ENCODE data around the gene ZNF185. TPM values are rescaled to one million over a fixed set of nuclear protein-coding genes. Genes with fewer than 3 reads are reported as not detected.

Gene ZNF185
- total and polyA plus RNA-seq, 2 donors (not counting 3 experiments of a cell fraction or from before 2014, with no cell fraction given): 18.7 to 31.6 TPM

GRCh38 chrX:152930516-152930915 lies 32.6 kb downstream of the ZNF185 start:
- dilution Hi-C loops (cut with MboI; ENCODE audit: extremely low pct_ligation_motif_present, low sequenced_read_pairs): no loop called here
- CTCF ChIA-PET: interaction anchor here (1.2 kb wide), 1 partner anchor 11 kb away, joined by 4 read pairs; no protein-coding TSS in a partner anchor
- H3K36me3 ChIP-seq (ENCODE audit: control insufficient read depth in 2 of 2, extremely low read depth in 1 of 2, insufficient read depth in 2 of 2, low read length in 2 of 2): no peaks in the 10 kb centered on the region

GRCh38 chrX:152932144-152932543 lies 34.3 kb downstream of the ZNF185 start:
- POLR2A ChIA-PET: no interaction called here
- no peaks in the 10 kb centered on the region for H3K9me3 ChIP-seq (replicated peaks; ENCODE audit: control insufficient read depth, insufficient read depth, low read length)
- FAIRE-seq (no peak), DNase-seq (ENCODE audit: low read depth, low spot score) (no peak)
- no peaks in the 10 kb centered on the region for H3K27me3 ChIP-seq (ENCODE audit: control insufficient read depth in 2 of 2, insufficient read depth in 2 of 2, low read length in 2 of 2)
- CTCF ChIA-PET: no interaction called here
- no peaks in the 10 kb centered on the region for H3K36me3 ChIP-seq (ENCODE audit: control insufficient read depth in 2 of 2, extremely low read depth in 1 of 2, insufficient read depth in 2 of 2, low read length in 2 of 2)
- H4K20me1 ChIP-seq (replicated peaks; ENCODE audit: control insufficient read depth, extremely low read depth, insufficient read depth, low read length): no peaks in the 10 kb centered on the region
- H3K4me3 ChIP-seq (replicated peaks in 1 of 3; ENCODE audit: insufficient read depth in 1 of 3, low read depth in 1 of 3, low read length in 3 of 3): no peak overlapping the region
- H3K9ac ChIP-seq (replicated peaks; ENCODE audit: extremely low read depth, insufficient read depth, low read length): no peak overlapping the region
- H3K4me1 ChIP-seq (ENCODE audit: control insufficient read depth, extremely low read depth, insufficient read depth, low read length): no peaks in the 10 kb centered on the region
- BruUV-seq (replicated peaks): no TSS peak
- H3K27ac ChIP-seq (ENCODE audit: insufficient read depth, low read depth, low read length): no peak overlapping the region
- H3K9me1 ChIP-seq (replicated peaks; ENCODE audit: control insufficient read depth, extremely low read depth, insufficient read depth, low read length): no peaks in the 10 kb centered on the region
- no peak overlapping the region for H3K4me2 ChIP-seq (ENCODE audit: insufficient read depth, low read length)
- TF ChIP-seq EZH2 (IDR thresholded peaks at IDR 0.05; ENCODE audit: borderline replicate concordance, low read depth, low read length, severe bottlenecking) (no peak), MAX (IDR thresholded peaks at IDR 0.05; ENCODE audit: insufficient read depth, insufficient read length) (no peak), CTCF (IDR thresholded peaks at IDR 0.05; ENCODE audit: extremely low read depth in 1 of 2, insufficient read depth in 1 of 2, low read depth in 1 of 2, low read length in 2 of 2) (no peak), JUN (IDR thresholded peaks at IDR 0.05; ENCODE audit: borderline replicate concordance, insufficient read depth, insufficient read length, low read depth) (no peak), MYC (IDR thresholded peaks at IDR 0.05; ENCODE audit: low read depth, low read length) (no peak), GATA2 (IDR thresholded peaks at IDR 0.05; ENCODE audit: insufficient read depth, insufficient read length, low read depth, low read length) (no peak), FOS (IDR thresholded peaks at IDR 0.05; ENCODE audit: borderline replicate concordance, insufficient read depth, low read length) (no peak), POLR2A (IDR thresholded peaks at IDR 0.05; ENCODE audit: low read depth, low read length) (no peak), POLR2AphosphoS5 (IDR thresholded peaks at IDR 0.05; ENCODE audit: insufficient read depth, low read depth, low read length) (no peak)
- dilution Hi-C loops (cut with MboI; ENCODE audit: extremely low pct_ligation_motif_present, low sequenced_read_pairs): no loop called here
- H2AFZ ChIP-seq (ENCODE audit: low read depth, low read length): no peak overlapping the region
- no peaks in the 10 kb centered on the region for H3K79me2 ChIP-seq (ENCODE audit: control insufficient read depth, insufficient read depth, low read length)
- intact Hi-C loops (cut with micrococcal nuclease): no loop called here

More at GRCh38 chrX:152930516-152930915, 32.6 kb downstream of the ZNF185 start:
- H3K4me3 ChIP-seq (replicated peaks in 1 of 3; ENCODE audit: insufficient read depth in 1 of 3, low read depth in 1 of 3, low read length in 3 of 3): no peak overlapping the region
- POLR2A ChIA-PET: no interaction called here
- intact Hi-C loops (cut with micrococcal nuclease): no loop called here
- H4K20me1 ChIP-seq (replicated peaks; ENCODE audit: control insufficient read depth, extremely low read depth, insufficient read depth, low read length): no peaks in the 10 kb centered on the region
- H3K9ac ChIP-seq (replicated peaks; ENCODE audit: extremely low read depth, insufficient read depth, low read length): no peak overlapping the region
- H3K27ac ChIP-seq (ENCODE audit: insufficient read depth, low read depth, low read length): no peak overlapping the region
- no peak overlapping the region for H3K4me2 ChIP-seq (ENCODE audit: insufficient read depth, low read length)
- no peak overlapping the region for H2AFZ ChIP-seq (ENCODE audit: low read depth, low read length)
- H3K79me2 ChIP-seq (ENCODE audit: control insufficient read depth, insufficient read depth, low read length): no peaks in the 10 kb centered on the region
- FAIRE-seq (no peak), DNase-seq (ENCODE audit: low read depth, low spot score) (no peak)
- H3K9me3 ChIP-seq (replicated peaks; ENCODE audit: control insufficient read depth, insufficient read depth, low read length): no peaks in the 10 kb centered on the region
- peaks cover 2% of the 10 kb centered on the region for H3K4me1 ChIP-seq (ENCODE audit: control insufficient read depth, extremely low read depth, insufficient read depth, low read length)
- BruUV-seq (replicated peaks): no TSS peak
- no peaks in the 10 kb centered on the region for H3K27me3 ChIP-seq (ENCODE audit: control insufficient read depth in 2 of 2, insufficient read depth in 2 of 2, low read length in 2 of 2)
- TF ChIP-seq FOS (IDR thresholded peaks at IDR 0.05; ENCODE audit: borderline replicate concordance, insufficient read depth, low read length) (no peak), POLR2A (IDR thresholded peaks at IDR 0.05; ENCODE audit: low read depth, low read length) (no peak), MYC (IDR thresholded peaks at IDR 0.05; ENCODE audit: low read depth, low read length) (no peak), GATA2 (IDR thresholded peaks at IDR 0.05; ENCODE audit: insufficient read depth, insufficient read length, low read depth, low read length) (no peak), JUN (IDR thresholded peaks at IDR 0.05; ENCODE audit: borderline replicate concordance, insufficient read depth, insufficient read length, low read depth) (no peak)
- no peaks in the 10 kb centered on the region for H3K9me1 ChIP-seq (replicated peaks; ENCODE audit: control insufficient read depth, extremely low read depth, insufficient read depth, low read length)

Data from endothelial cell of umbilical vein (primary cell).